MM.1S (cell line): ENCODE data around the gene RBM42.

Source experiments
- EZH2 ChIP-seq: fragments of 300-600 bp; sonication (generic); optimal IDR thresholded peaks from 2 replicates; pipeline ENCODE3; 2017; ENCODE audit warnings: low read depth, mild to moderate bottlenecking, antibody characterized with exemption, low read length, mixed read lengths
- EZH2phosphoT487 ChIP-seq: fragments of 300-600 bp; sonication (generic); IDR thresholded peaks from 2 replicates; pipeline ENCODE4 v1.6.1; 2018; ENCODE audit warnings: antibody characterized with exemption, low read length
- TF ChIP-seq, protein P1 (sequence below): fragments of 300-600 bp; sonication (generic); IDR thresholded peaks from 2 replicates; pipeline ENCODE4 v1.5.1; 2016; ENCODE audit warnings: antibody characterized with exemption, low read length, mixed read lengths

DNA sequence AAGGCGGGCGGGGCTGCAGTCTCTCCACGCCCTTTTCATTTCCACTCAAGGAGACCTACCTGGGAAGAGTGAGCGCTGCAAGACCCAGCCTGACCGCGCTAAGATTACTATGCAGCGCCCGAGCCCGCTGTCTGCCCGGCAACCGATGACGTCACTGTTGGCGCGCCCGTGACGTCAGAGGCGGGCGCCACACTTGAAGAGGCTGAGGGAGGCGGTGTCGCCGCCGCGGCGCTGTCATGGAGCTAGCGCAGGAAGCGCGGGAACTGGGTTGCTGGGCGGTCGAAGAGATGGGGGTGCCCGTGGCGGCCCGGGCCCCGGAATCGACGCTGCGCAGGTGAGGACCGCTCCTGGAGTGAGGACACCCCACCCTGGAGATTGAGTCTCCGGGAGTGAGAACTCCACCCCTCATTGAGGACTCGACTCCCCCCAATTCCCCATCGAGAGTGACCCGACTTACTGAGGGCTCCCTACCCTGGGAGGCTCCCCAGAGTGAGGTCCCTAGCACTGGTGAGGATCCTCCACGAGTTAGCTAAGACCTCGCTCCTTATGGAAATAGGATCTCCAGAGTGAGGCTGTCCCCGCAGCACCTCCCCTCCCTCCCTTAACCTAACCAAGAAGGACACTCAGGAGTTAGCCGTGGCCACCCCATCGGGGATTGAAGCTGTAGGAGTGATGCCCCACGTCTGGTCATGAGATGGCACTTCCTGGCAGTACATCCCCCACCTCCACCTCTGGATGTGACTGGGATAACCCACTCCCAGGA is 16.1 kb upstream of the RBM42 start, which contains the start of gene HAUS5:
- TF ChIP-seq, protein P1, sequence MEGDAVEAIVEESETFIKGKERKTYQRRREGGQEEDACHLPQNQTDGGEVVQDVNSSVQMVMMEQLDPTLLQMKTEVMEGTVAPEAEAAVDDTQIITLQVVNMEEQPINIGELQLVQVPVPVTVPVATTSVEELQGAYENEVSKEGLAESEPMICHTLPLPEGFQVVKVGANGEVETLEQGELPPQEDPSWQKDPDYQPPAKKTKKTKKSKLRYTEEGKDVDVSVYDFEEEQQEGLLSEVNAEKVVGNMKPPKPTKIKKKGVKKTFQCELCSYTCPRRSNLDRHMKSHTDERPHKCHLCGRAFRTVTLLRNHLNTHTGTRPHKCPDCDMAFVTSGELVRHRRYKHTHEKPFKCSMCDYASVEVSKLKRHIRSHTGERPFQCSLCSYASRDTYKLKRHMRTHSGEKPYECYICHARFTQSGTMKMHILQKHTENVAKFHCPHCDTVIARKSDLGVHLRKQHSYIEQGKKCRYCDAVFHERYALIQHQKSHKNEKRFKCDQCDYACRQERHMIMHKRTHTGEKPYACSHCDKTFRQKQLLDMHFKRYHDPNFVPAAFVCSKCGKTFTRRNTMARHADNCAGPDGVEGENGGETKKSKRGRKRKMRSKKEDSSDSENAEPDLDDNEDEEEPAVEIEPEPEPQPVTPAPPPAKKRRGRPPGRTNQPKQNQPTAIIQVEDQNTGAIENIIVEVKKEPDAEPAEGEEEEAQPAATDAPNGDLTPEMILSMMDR, result no peak
- TF ChIP-seq EZH2, result no peak
- TF ChIP-seq EZH2phosphoT487, result no peak
